Upper lobe of left lung (tissue), 6 donors: ENCODE measurements around the gene VANGL1. TPM values are rescaled to one million over a fixed set of nuclear protein-coding genes. Genes with fewer than 3 reads are reported as not detected.
A peak's percentile ranks its signal among the peaks of the same experiment; 100 is the strongest.

ENCODE experiments used
- ATAC-seq, 2 donors: fragments of 200-7000 bp; cut with Tn5 transposase; one replicate each; pipeline ENCODE4 v1.9.1; 2022; ENCODE audit warnings: mild to moderate bottlenecking in 2 of 2, moderate library complexity in 2 of 2; ENCODE audit not compliant: low FRiP score in 2 of 2
- DNase-seq, 2 donors: peaks; one replicate each; pipeline ENCODE4 v3.0.0-alpha.2; 2019 to 2020
- H3K27ac ChIP-seq, 4 donors: fragments of 200-600 bp; sonication (generic); one replicate each; pipeline ENCODE4 v1.5.1; 2016 to 2019
- H3K27me3 ChIP-seq, 4 donors: fragments of 200-600 bp; sonication (generic); one replicate each; pipeline ENCODE4 v1.5.1; 2017 to 2019
- H3K36me3 ChIP-seq, 4 donors: fragments of 200-600 bp; sonication (generic); one replicate each; pipeline ENCODE4 v1.5.1; 2016 to 2019
- H3K4me1 ChIP-seq, 4 donors: fragments of 200-600 bp; sonication (generic); one replicate each; pipeline ENCODE4 v1.5.1; 2018 to 2019
- H3K4me3 ChIP-seq, 4 donors: fragments of 200-600 bp; sonication (generic); one replicate each; pipeline ENCODE4 v1.5.1; 2017 to 2019; ENCODE audit warnings: mild to moderate bottlenecking in 2 of 4, moderate library complexity in 1 of 4
- H3K9me3 ChIP-seq, 4 donors: fragments of 200-600 bp; sonication (generic); one replicate each; pipeline ENCODE4 v1.5.1; 2018 to 2019
- CTCF ChIP-seq, 6 experiments: fragments of 450-650 bp in 4 of 6; fragments of 200-600 bp in 2 of 6; sonication (generic) in 2 of 6; IDR thresholded peaks; one replicate each; pipeline ENCODE4 v1.5.1; 2016 to 2019; ENCODE audit warnings: antibody characterized with exemption in 6 of 6
- EP300 ChIP-seq, 4 donors: sonication (generic); formaldehyde crosslinking; IDR thresholded peaks; one replicate each; pipeline ENCODE4 v1.5.1; 2017; ENCODE audit warnings: antibody characterized with exemption in 4 of 4, control low read depth in 2 of 4
- POLR2A ChIP-seq, 4 donors: fragments of 450-650 bp; IDR thresholded peaks; one replicate each; pipeline ENCODE4 v1.5.1; 2016 to 2017; ENCODE audit warnings: antibody characterized with exemption in 4 of 4, mild to moderate bottlenecking in 2 of 4
- POLR2AphosphoS5 ChIP-seq, 2 donors: sonication (generic); formaldehyde crosslinking; IDR thresholded peaks; one replicate each; pipeline ENCODE4 v1.5.1; 2017; ENCODE audit warnings: antibody characterized with exemption in 2 of 2
- WGBS, 2 donors: methylation state at CpG; one replicate each; pipeline ENCODE4 v1.1.5; 2017 to 2018; 5-methylcytosine and 5-hydroxymethylcytosine counted together
- total RNA-seq, 6 donors: library from RNA; depleted of rRNA in 4 of 6; stranded (reverse); fragments of >200 nt in 4 of 6; gene quantifications; one replicate each; pipeline versions ENCODE4 v1.1.0 to v1.2.1, GENCODE V29; 2016 to 2021
- donor health status: DM: no; HTN: no; CAD: no; lungs with moderate emphysema.
- donor health status: DM: no; HTN: yes; CAD: no; lungs with severe emphysema.

The VANGL1 gene
- total RNA-seq, 6 donors from 2014 or later, result 3.1 to 11.4 (median 7.0) TPM

DNA sequence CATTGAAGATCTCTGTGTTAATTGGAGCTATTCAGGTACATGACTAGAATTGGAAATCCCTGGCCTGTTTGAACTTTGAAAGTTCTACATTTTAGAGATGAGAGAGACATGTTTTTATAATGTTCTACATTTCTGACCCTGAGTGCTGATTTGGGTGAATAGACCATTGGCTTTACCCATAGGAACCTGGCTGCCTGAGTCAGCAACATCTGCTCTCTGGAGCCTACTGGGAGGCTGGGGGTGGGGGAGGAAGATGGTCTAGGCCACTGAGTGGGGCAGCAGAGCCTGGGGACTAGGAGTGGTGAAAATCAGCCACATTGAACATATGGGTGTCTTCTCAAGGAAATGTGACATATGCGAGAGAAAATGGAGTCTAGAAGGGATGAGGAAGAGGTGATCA lies 1.4 kb upstream of the VANGL1 start:
- no peaks in the 10 kb centered on the region for H3K36me3 ChIP-seq
- peaks cover 0 to 9% (median 2%) of the 10 kb centered on the region in 4 donors for H3K9me3 ChIP-seq
- H3K27ac ChIP-seq, result no peak overlapping the region
- 92 to 100% methylated on average over 1 of the region's 1 CpG for WGBS, 2 donors
- H3K4me1 ChIP-seq, result peaks cover 0 to 22% (median 8%) of the 10 kb centered on the region in 4 donors
- ATAC-seq (no peak), DNase-seq (no peak)
- TF ChIP-seq POLR2A (IDR thresholded peaks at IDR 0.05) (no peak), CTCF (IDR thresholded peaks at IDR 0.05) (no peak), EP300 (IDR thresholded peaks at IDR 0.05) (no peak)
- no peaks in the 10 kb centered on the region for H3K27me3 ChIP-seq
- no peak overlapping the region for H3K4me3 ChIP-seq

GRCh38 chr1:115642168-115643072 lies 650 bp downstream of the VANGL1 start:
- no peaks in the 10 kb centered on the region for H3K36me3 ChIP-seq
- peaks cover 0 to 4% (median 2%) of the 10 kb centered on the region in 4 donors for H3K9me3 ChIP-seq
- H3K27ac ChIP-seq, result peak overlapping the region in 3 of 4 donors; percentile 61 to 80 (median 63)
- ATAC-seq (peak; percentile 59 to 72), DNase-seq (peak; percentile 34 to 91)
- 0 to 1% methylated on average over 10 to 22 of the region's 78 CpGs for WGBS, 2 donors
- H3K4me3 ChIP-seq, result peak overlapping the region; percentile 66 to 99 (median 85)
- H3K4me1 ChIP-seq, result peaks cover 0 to 26% (median 8%) of the 10 kb centered on the region in 4 donors
- TF ChIP-seq EP300 (IDR thresholded peaks at IDR 0.05) (no peak), POLR2AphosphoS5 (IDR thresholded peaks at IDR 0.05) (no peak), POLR2A (IDR thresholded peaks at IDR 0.05) (no peak), CTCF (IDR thresholded peaks at IDR 0.05) (no peak)
- no peaks in the 10 kb centered on the region for H3K27me3 ChIP-seq

DNA sequence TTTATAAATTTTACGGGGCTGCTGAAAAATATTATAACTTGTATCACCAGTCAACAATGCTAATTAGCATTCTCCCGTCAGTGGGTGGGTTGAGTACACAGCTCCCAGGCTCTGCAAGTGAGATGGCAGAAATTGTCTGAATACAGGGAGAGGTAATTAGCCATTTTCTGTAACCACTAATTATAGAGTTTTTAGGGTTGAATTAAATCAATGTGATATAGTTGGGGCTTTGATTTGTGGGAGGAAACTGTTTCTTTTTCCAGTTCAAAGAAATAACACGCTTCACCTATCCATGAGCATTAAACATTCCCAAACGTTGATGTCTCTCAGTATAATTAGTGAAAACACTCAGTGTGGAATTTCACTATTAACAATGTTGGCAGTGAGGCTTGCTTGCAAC lies 1.5 kb downstream of the VANGL1 start:
- TF ChIP-seq CTCF (IDR thresholded peaks at IDR 0.05) (no peak), POLR2AphosphoS5 (IDR thresholded peaks at IDR 0.05) (no peak), POLR2A (IDR thresholded peaks at IDR 0.05) (no peak), EP300 (IDR thresholded peaks at IDR 0.05) (no peak)
- Histone ChIP-seq H3K4me1 (peaks cover 0 to 26% (median 8%) of the 10 kb centered on the region in 4 donors), H3K9me3 (peaks cover 0 to 4% (median 2%) of the 10 kb centered on the region in 4 donors), H3K36me3 (no peaks in the 10 kb centered on the region), H3K27me3 (no peaks in the 10 kb centered on the region), H3K4me3 (peak overlapping the region in 3 of 4 donors; percentile 76 to 99 (median 94)), H3K27ac (peak overlapping the region in 1 of 4 donors; percentile 80)
- ATAC-seq, result no peak
- DNase-seq, result no peak
- 54 to 69% methylated on average over 4 of the region's 4 CpGs for WGBS, 2 donors

DNA sequence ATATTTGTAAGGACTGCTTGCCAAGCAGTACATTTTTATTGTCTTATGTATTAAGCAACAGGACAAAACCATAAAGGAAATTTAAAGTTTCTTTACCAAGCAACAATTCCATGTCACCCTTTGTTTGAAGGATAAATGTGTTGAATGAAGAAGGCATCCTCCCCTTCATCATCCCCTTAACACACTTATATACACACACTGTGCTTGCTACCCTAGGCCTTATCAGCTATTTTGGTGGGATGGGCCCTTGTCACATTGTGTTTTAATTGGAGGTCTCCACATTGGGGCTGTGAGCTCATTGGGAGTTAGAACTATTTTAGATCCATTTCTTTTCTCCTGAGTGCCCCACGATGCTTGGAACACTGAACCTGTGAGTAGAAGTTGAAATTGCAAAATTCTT lies 1.9 kb downstream of the VANGL1 start:
- H3K27me3 ChIP-seq, result no peaks in the 10 kb centered on the region
- no peaks in the 10 kb centered on the region for H3K36me3 ChIP-seq
- ATAC-seq (no peak), DNase-seq (no peak)
- H3K4me3 ChIP-seq, result no peak overlapping the region
- H3K27ac ChIP-seq, result no peak overlapping the region
- H3K4me1 ChIP-seq, result peaks cover 0 to 26% (median 8%) of the 10 kb centered on the region in 4 donors
- H3K9me3 ChIP-seq, result peaks cover 0 to 4% (median under 1%) of the 10 kb centered on the region in 4 donors
- TF ChIP-seq EP300 (IDR thresholded peaks at IDR 0.05) (no peak), POLR2A (IDR thresholded peaks at IDR 0.05) (no peak), POLR2AphosphoS5 (IDR thresholded peaks at IDR 0.05) (no peak), CTCF (IDR thresholded peaks at IDR 0.05) (no peak)
- 84 to 100% methylated on average over 1 of the region's 1 CpG for WGBS, 2 donors
